DOHH2 (cell line): ENCODE results near the gene SLC45A1.

ENCODE experiments used
- H3F3A ChIP-seq: fragments of 200-600 bp; sonication (generic), shearing (Covaris generic); 2 replicates; pipeline ENCODE4 v1.6.0; 2016; ENCODE audit warnings: antibody characterized with exemption, mild to moderate bottlenecking; ENCODE audit not compliant: control insufficient read depth, insufficient read depth
- H3K27ac ChIP-seq: fragments of 200-600 bp; sonication (generic); 2 replicates; pipeline ENCODE4 v1.5.1; 2014; ENCODE audit warnings: low read depth, mild to moderate bottlenecking, low read length, moderate library complexity
- H3K27me3 ChIP-seq: fragments of 200-600 bp; sonication (generic); 2 replicates; pipeline ENCODE4 v1.6.1; 2014; ENCODE audit warnings: mild to moderate bottlenecking, low read length, mixed read lengths; ENCODE audit not compliant: control insufficient read depth
- H3K36me3 ChIP-seq: fragments of 200-600 bp; sonication (generic); 2 replicates; pipeline ENCODE4 v1.6.1; 2014; ENCODE audit warnings: mild to moderate bottlenecking, low read length, moderate library complexity, mixed read lengths; ENCODE audit not compliant: control insufficient read depth
- H3K4me1 ChIP-seq: fragments of 200-600 bp; sonication (generic); 2 replicates; pipeline ENCODE4 v1.6.1; 2014; ENCODE audit warnings: mild to moderate bottlenecking, low read length, mixed read lengths; ENCODE audit not compliant: control insufficient read depth
- H3K4me2 ChIP-seq: fragments of 200-600 bp; sonication (generic); 2 replicates; pipeline ENCODE4 v1.6.0; 2014; ENCODE audit warnings: mild to moderate bottlenecking, low read length, moderate library complexity
- H3K4me3 ChIP-seq: fragments of 200-600 bp; sonication (generic); 2 replicates; pipeline ENCODE4 v1.5.1; 2014; ENCODE audit warnings: mild to moderate bottlenecking, low read length, mixed read lengths
- H3K79me2 ChIP-seq: fragments of 200-600 bp; sonication (generic); 2 replicates; pipeline ENCODE4 v1.6.1; 2014; ENCODE audit warnings: mild to moderate bottlenecking, low read length, mixed read lengths; ENCODE audit not compliant: control insufficient read depth
- H3K9me2 ChIP-seq: fragments of 200-600 bp; sonication (generic); replicated peaks from 2 replicates; pipeline ENCODE4 v1.6.1; 2014; ENCODE audit warnings: mild to moderate bottlenecking, low read length, mixed read lengths; ENCODE audit not compliant: control insufficient read depth
- H3K9me3 ChIP-seq: fragments of 200-600 bp; sonication (generic); 2 replicates; pipeline ENCODE4 v1.6.1; 2014; ENCODE audit warnings: antibody characterized with exemption, low read length, mixed read lengths; ENCODE audit not compliant: control insufficient read depth, insufficient read depth
- H4K20me1 ChIP-seq: fragments of 200-600 bp; sonication (generic); 2 replicates; pipeline ENCODE4 v1.6.0; 2014; ENCODE audit warnings: low read depth, mild to moderate bottlenecking, antibody characterized with exemption, low read length, moderate library complexity; ENCODE audit not compliant: control insufficient read depth, insufficient read depth
- CTCF ChIP-seq: fragments of 200-600 bp; sonication (generic); IDR thresholded peaks from one replicate; pipeline ENCODE4 v1.5.1; 2014; ENCODE audit warnings: antibody characterized with exemption, mild to moderate bottlenecking, low read depth, low read length; ENCODE audit not compliant: poor library complexity, severe bottlenecking
- EZH2phosphoT487 ChIP-seq: fragments of 200-600 bp; sonication (generic); IDR thresholded peaks from 2 replicates; pipeline ENCODE4 v1.6.1; 2017; ENCODE audit warnings: borderline replicate concordance, mild to moderate bottlenecking, antibody characterized with exemption, low read length, moderate library complexity, mixed read lengths

SLC45A1 gene

DNA sequence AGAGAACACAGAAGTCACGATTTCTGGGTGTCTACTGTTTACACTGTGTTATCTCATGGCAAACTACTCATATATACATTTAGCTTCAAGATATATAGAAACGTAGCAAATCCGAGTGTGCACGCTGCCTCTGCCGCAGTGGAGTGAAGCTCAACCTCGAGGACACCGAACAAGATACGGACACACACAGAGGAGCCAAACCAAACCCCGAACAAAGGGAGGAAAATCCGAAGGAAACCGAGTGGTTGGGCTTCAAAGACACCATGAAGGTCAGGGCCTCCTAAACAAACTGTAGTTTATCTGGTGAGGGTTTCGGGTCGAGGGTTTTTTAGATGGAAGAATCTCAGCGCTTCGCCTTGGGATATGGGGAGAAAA is 34.5 kb downstream of the SLC45A1 start:
- peaks cover 10% of the 10 kb centered on the region for H3F3A ChIP-seq
- H3K79me2 ChIP-seq = no peaks in the 10 kb centered on the region
- H3K9me2 ChIP-seq = no peaks in the 10 kb centered on the region
- H3K9me3 ChIP-seq = no peaks in the 10 kb centered on the region
- TF ChIP-seq CTCF = no peak
- TF ChIP-seq EZH2phosphoT487 = no peak
- H3K4me2 ChIP-seq = no peak overlapping the region
- H3K27ac ChIP-seq = no peak overlapping the region
- H3K4me3 ChIP-seq = no peak overlapping the region
- H3K36me3 ChIP-seq = peaks cover 37% of the 10 kb centered on the region
- no peaks in the 10 kb centered on the region for H3K4me1 ChIP-seq
- peaks cover 8% of the 10 kb centered on the region; the same call in 1 of the 2 replicates for H4K20me1 ChIP-seq
- no peaks in the 10 kb centered on the region for H3K27me3 ChIP-seq

DNA sequence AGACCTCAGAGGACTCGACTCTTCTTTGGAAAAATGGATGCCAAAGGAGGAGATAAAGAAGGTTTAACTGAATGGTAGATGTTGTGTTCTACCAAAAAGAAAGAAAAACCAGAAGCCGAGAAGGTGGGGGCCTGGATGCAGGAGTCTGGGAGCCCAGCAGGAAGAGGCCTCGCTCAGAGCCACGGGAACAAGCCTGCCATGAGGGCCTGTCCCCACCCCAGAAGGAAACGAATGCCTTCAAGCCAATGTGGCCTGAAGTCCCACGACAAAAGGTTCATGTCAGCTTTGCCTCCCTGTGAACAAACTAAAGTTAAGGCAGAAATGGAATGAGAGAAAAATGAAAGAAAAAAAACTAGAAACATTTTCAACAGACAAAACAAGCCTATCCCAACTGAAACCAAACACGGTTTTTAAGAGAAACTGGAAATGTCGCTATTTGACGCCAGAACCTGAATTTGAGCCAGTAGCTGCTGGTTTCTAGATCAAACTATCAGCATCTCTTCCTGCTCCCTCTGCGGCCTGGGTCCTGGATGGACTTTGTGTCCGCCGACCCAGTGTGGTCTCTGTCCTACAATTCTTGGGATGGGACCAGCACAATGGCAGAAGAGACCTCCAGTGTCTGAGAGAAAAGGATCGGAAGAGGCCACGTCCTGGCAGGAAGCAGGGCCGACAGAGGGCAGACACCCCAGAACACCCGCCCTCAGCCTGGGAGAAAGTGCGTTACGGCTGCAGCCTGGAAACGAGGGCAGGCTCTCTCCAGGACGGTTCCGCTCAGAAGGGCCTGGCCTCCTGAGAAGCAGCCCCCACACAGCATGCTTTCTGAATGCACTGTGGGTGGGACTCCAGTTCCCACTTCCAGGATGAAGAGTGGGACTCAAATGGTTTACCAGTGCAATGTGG is 35.2 kb downstream of the SLC45A1 start:
- peaks cover 8% of the 10 kb centered on the region; the same call in 1 of the 2 replicates for H4K20me1 ChIP-seq
- no peak overlapping the region for H3K27ac ChIP-seq
- peaks cover 10% of the 10 kb centered on the region for H3F3A ChIP-seq
- H3K27me3 ChIP-seq = no peaks in the 10 kb centered on the region
- H3K4me3 ChIP-seq = no peak overlapping the region
- no peak for TF ChIP-seq CTCF
- no peak for TF ChIP-seq EZH2phosphoT487
- peaks cover 44% of the 10 kb centered on the region for H3K36me3 ChIP-seq
- no peaks in the 10 kb centered on the region for H3K9me2 ChIP-seq
- H3K4me1 ChIP-seq = no peaks in the 10 kb centered on the region
- H3K79me2 ChIP-seq = no peaks in the 10 kb centered on the region
- H3K4me2 ChIP-seq = no peak overlapping the region
- no peaks in the 10 kb centered on the region for H3K9me3 ChIP-seq

GRCh38 chr1:8354038-8354437 is 36.1 kb downstream of the SLC45A1 start:
- H3K9me2 ChIP-seq = no peaks in the 10 kb centered on the region
- no peaks in the 10 kb centered on the region for H3K9me3 ChIP-seq
- no peak overlapping the region for H3K27ac ChIP-seq
- TF ChIP-seq EZH2phosphoT487 = no peak
- H4K20me1 ChIP-seq = peaks cover 8% of the 10 kb centered on the region; the same call in 1 of the 2 replicates
- no peaks in the 10 kb centered on the region for H3K4me1 ChIP-seq
- H3F3A ChIP-seq = peaks cover 10% of the 10 kb centered on the region
- no peak overlapping the region for H3K4me2 ChIP-seq
- H3K79me2 ChIP-seq = no peaks in the 10 kb centered on the region
- H3K4me3 ChIP-seq = no peak overlapping the region
- peaks cover 53% of the 10 kb centered on the region for H3K36me3 ChIP-seq
- H3K27me3 ChIP-seq = no peaks in the 10 kb centered on the region
